ENCODE measurements around the gene OBSCN. TPM values are rescaled to one million over a fixed set of nuclear protein-coding genes. Genes with fewer than 3 reads are reported as not detected.

Gene OBSCN
- total and polyA plus RNA-seq, 12 donors: 0.90 to 18.0 (median 5.9) TPM

- WGBS, 4 donors: 94 to 99% (median 97%) methylated on average over 40 to 62 of the region's 62 CpGs
- H3K4me3 ChIP-seq: no peak overlapping the region
- no peaks in the 10 kb centered on the region for H3K27me3 ChIP-seq
- intact Hi-C loops (cut with DNase I): no loop called here
- no peaks in the 10 kb centered on the region for H3K36me3 ChIP-seq (replicated peaks in 1 of 2)
- no peaks in the 10 kb centered on the region for H3K9me3 ChIP-seq (replicated peaks in 1 of 3)
- TF ChIP-seq, protein P1, sequence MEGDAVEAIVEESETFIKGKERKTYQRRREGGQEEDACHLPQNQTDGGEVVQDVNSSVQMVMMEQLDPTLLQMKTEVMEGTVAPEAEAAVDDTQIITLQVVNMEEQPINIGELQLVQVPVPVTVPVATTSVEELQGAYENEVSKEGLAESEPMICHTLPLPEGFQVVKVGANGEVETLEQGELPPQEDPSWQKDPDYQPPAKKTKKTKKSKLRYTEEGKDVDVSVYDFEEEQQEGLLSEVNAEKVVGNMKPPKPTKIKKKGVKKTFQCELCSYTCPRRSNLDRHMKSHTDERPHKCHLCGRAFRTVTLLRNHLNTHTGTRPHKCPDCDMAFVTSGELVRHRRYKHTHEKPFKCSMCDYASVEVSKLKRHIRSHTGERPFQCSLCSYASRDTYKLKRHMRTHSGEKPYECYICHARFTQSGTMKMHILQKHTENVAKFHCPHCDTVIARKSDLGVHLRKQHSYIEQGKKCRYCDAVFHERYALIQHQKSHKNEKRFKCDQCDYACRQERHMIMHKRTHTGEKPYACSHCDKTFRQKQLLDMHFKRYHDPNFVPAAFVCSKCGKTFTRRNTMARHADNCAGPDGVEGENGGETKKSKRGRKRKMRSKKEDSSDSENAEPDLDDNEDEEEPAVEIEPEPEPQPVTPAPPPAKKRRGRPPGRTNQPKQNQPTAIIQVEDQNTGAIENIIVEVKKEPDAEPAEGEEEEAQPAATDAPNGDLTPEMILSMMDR (IDR thresholded peaks at IDR 0.05): no peak
- TF ChIP-seq POLR2A (IDR thresholded peaks at IDR 0.05): no peak
- DNase-seq: no peak
- H3K27ac ChIP-seq: no peak overlapping the region
- no peaks in the 10 kb centered on the region for H3K4me1 ChIP-seq (replicated peaks in 1 of 2)
Observed at GRCh38 chr1:228424685-228425660, 217.1 kb downstream of the OBSCN start.

DNA sequence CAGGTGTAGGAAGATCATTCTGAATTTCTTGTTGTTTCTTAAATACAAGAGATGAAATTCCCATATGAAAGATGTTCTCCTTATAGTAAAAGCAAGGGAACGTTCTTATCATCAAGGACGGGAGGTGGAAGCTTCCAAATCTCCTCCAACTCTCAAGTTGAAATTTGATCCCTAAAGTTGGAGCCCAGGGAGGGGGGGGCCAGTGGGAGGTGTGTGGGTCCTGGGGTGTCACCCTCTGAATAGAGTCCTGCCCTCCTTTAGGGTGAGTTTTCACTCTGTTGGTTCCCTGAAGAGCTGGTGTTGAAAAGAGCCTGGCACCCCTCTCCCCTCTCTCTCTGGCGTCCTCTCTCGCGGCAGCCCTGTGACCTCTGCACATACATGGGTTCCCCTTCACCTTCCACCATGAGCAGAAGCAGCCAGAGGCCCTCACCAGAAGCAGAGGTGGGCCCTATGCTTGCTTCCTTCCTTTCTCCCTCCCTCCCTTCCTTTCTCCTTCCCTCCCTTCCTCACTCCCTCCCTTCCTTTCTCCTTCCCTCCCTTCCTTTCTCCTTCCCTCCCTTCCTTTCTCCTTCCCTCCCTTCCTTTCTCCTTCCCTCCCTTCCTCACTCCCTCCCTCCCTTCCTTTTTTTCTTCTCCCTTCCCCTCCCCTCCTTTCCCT, 218.8 kb downstream of the OBSCN start:
- no peak for DNase-seq
- Histone ChIP-seq H3K4me1 (replicated peaks in 1 of 2) (no peaks in the 10 kb centered on the region), H3K36me3 (replicated peaks in 1 of 2) (no peaks in the 10 kb centered on the region), H3K9me3 (replicated peaks in 1 of 3) (no peaks in the 10 kb centered on the region), H3K27me3 (no peaks in the 10 kb centered on the region), H3K4me3 (no peak overlapping the region), H3K27ac (no peak overlapping the region)
- intact Hi-C loops (cut with DNase I): no loop called here
- WGBS, 4 donors: 53 to 65% (median 60%) methylated on average over 5 of the region's 5 CpGs
- TF ChIP-seq, protein P1 (IDR thresholded peaks at IDR 0.05): no peak
- TF ChIP-seq POLR2A (IDR thresholded peaks at IDR 0.05): no peak

GRCh38 chr1:228428412-228428811, 220.6 kb downstream of the OBSCN start:
- Histone ChIP-seq H3K27ac (no peak overlapping the region), H3K36me3 (replicated peaks in 1 of 2) (no peaks in the 10 kb centered on the region), H3K9me3 (replicated peaks in 1 of 3) (no peaks in the 10 kb centered on the region), H3K4me3 (no peak overlapping the region), H3K4me1 (replicated peaks in 1 of 2) (no peaks in the 10 kb centered on the region), H3K27me3 (peaks cover 4% of the 10 kb centered on the region)
- 62 to 72% (median 66%) methylated on average over 4 of the region's 4 CpGs for WGBS, 4 donors
- intact Hi-C loops (cut with DNase I): no loop called here
- no peak for DNase-seq
- TF ChIP-seq, protein P1 (IDR thresholded peaks at IDR 0.05): no peak
- no peak for TF ChIP-seq POLR2A (IDR thresholded peaks at IDR 0.05)

Small RNAs within 50 kb of the gene (microRNA-seq; reads per million reads assigned to microRNA genes)
- gene MIR6742: 0 to 0.85 (median 0) reads per million in 3 donors

Other genes starting within 250 kb of the OBSCN start
- gene WNT3A, start 201.0 kb upstream of the OBSCN start, total RNA-seq: not detected
- gene WNT3A, start 201.0 kb upstream of the OBSCN start, polyA plus RNA-seq: not detected
- gene ARF1, start 125.3 kb upstream of the OBSCN start, total RNA-seq: 100 to 1,000 TPM; 200 to 611 (median 378) TPM
- 100 to 1,000 TPM; 274 to 510 (median 384) TPM for gene ARF1, start 125.3 kb upstream of the OBSCN start, polyA plus RNA-seq
- 10 to 100 TPM in 7 of 9 donors, 1 to 10 TPM in 2; 8.0 to 24.8 (median 14.0) TPM for gene C1orf35, start 104.7 kb upstream of the OBSCN start, total RNA-seq
- 10 to 100 TPM in 2 of 3 donors, 1 to 10 TPM in 1; 5.0 to 42.0 (median 36.0) TPM for gene C1orf35, start 104.7 kb upstream of the OBSCN start, polyA plus RNA-seq
- 100 to 1,000 TPM in 2 of 9 donors, 10 to 100 TPM in 7; 56.4 to 120 (median 67.6) TPM for gene MRPL55, start 98.7 kb upstream of the OBSCN start, total RNA-seq
- 100 to 1,000 TPM in 2 of 3 donors, 10 to 100 TPM in 1; 25.1 to 309 (median 303) TPM for gene MRPL55, start 98.7 kb upstream of the OBSCN start, polyA plus RNA-seq
- gene GUK1, start 67.8 kb upstream of the OBSCN start, total RNA-seq: 100 to 1,000 TPM; 162 to 427 (median 232) TPM
- 100 to 1,000 TPM in 2 of 3 donors, 10 to 100 TPM in 1; 42.3 to 414 (median 388) TPM for gene GUK1, start 67.8 kb upstream of the OBSCN start, polyA plus RNA-seq
- gene GJC2, start 58.1 kb upstream of the OBSCN start, total RNA-seq: 1 to 10 TPM in 7 of 9 donors, under 1 TPM in 2; 0.72 to 4.1 (median 1.2) TPM
- gene GJC2, start 58.1 kb upstream of the OBSCN start, polyA plus RNA-seq: 1 to 10 TPM in 2 of 3 donors, under 1 TPM in 1; 0.05 to 2.1 (median 1.8) TPM
- 10 to 100 TPM in 8 of 9 donors, 1 to 10 TPM in 1; 6.2 to 40.6 (median 16.1) TPM for gene IBA57, start 42.2 kb upstream of the OBSCN start, total RNA-seq
- gene IBA57, start 42.2 kb upstream of the OBSCN start, polyA plus RNA-seq: 1 to 10 TPM; 1.4 to 3.8 (median 2.9) TPM
- 10 to 100 TPM in 8 of 9 donors, 1 to 10 TPM in 1; 7.3 to 26.7 (median 18.6) TPM for gene TRIM11, start 198.8 kb downstream of the OBSCN start, total RNA-seq
- gene TRIM11, start 198.8 kb downstream of the OBSCN start, polyA plus RNA-seq: 10 to 100 TPM in 2 of 3 donors, 1 to 10 TPM in 1; 3.5 to 17.2 (median 12.8) TPM
- 1 to 10 TPM in 3 of 9 donors, under 1 TPM in 4, not detected in 2; 0.17 to 7.4 (median 0.96) TPM for gene TRIM17, start 208.8 kb downstream of the OBSCN start, total RNA-seq
- gene TRIM17, start 208.8 kb downstream of the OBSCN start, polyA plus RNA-seq: 1 to 10 TPM in 1 of 3 donors, under 1 TPM in 1, not detected in 1; 0.74 to 1.8 TPM

Data from adrenal gland (tissue), 12 donors.